ENCODE data around the gene NR3C1. TPM values are rescaled to one million over a fixed set of nuclear protein-coding genes. Genes with fewer than 3 reads are reported as not detected.

The NR3C1 gene
- total RNA-seq, 1 experiment from 2014 or later: 17.5 TPM

DNA sequence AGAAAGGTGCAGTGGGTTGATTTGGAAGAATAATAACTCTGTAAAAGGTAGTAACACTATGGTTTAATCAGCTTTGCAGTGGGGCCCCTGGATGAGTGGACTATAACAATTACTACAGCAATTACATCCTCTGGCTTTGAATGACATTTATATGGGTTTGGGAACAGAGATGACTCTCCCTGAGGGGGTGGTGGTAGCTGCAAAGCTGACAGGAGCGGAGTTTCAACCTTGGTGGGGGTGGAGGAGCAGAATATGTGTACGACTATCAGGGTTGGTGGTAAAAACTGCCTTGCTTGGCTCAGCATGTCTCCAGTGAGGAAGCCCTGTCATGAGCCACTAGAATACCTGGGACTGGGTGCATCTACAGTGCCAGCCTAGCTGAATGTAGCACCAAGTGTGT, 28.3 kb upstream of the NR3C1 start:
- no peaks in the 10 kb centered on the region for H3K4me1 ChIP-seq
- H3K4me1 Mint-ChIP-seq (ENCODE audit: low read depth, unreplicated experiment): peaks cover under 1% of the 10 kb centered on the region
- H3K36me3 ChIP-seq (ENCODE audit: control insufficient read depth, insufficient read depth, low read length): no peaks in the 10 kb centered on the region
- intact Hi-C loops (cut with micrococcal nuclease; ENCODE audit: unreplicated experiment): no loop called here
- no peak overlapping the region for H3K4me3 Mint-ChIP-seq (ENCODE audit: unreplicated experiment)
- H3K27me3 ChIP-seq (replicated peaks; ENCODE audit: control insufficient read depth, insufficient read depth, low read length): no peaks in the 10 kb centered on the region
- H3K36me3 Mint-ChIP-seq (ENCODE audit: insufficient read depth, unreplicated experiment): no peaks in the 10 kb centered on the region
- DNase-seq: no peak
- no peaks in the 10 kb centered on the region for H3K27me3 Mint-ChIP-seq (ENCODE audit: insufficient read depth, unreplicated experiment)
- no peak overlapping the region for H3K27ac Mint-ChIP-seq (ENCODE audit: unreplicated experiment)
- ChIA-PET POLR2A (no interaction called here), CTCF (no interaction called here)
- no peaks in the 10 kb centered on the region for H3K9me3 Mint-ChIP-seq (ENCODE audit: unreplicated experiment)
- no TSS peak for BruUV-seq (replicated peaks)
- H3K4me3 ChIP-seq (ENCODE audit: low read depth, low read length): no peak overlapping the region
- TF ChIP-seq, protein P1, sequence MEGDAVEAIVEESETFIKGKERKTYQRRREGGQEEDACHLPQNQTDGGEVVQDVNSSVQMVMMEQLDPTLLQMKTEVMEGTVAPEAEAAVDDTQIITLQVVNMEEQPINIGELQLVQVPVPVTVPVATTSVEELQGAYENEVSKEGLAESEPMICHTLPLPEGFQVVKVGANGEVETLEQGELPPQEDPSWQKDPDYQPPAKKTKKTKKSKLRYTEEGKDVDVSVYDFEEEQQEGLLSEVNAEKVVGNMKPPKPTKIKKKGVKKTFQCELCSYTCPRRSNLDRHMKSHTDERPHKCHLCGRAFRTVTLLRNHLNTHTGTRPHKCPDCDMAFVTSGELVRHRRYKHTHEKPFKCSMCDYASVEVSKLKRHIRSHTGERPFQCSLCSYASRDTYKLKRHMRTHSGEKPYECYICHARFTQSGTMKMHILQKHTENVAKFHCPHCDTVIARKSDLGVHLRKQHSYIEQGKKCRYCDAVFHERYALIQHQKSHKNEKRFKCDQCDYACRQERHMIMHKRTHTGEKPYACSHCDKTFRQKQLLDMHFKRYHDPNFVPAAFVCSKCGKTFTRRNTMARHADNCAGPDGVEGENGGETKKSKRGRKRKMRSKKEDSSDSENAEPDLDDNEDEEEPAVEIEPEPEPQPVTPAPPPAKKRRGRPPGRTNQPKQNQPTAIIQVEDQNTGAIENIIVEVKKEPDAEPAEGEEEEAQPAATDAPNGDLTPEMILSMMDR (IDR thresholded peaks at IDR 0.05; ENCODE audit: insufficient read depth in 1 of 2, low read depth in 1 of 2, low read length in 1 of 2, severe bottlenecking in 1 of 2, unreplicated experiment in 1 of 2): no peak
- H3K9me3 ChIP-seq: no peaks in the 10 kb centered on the region

DNA sequence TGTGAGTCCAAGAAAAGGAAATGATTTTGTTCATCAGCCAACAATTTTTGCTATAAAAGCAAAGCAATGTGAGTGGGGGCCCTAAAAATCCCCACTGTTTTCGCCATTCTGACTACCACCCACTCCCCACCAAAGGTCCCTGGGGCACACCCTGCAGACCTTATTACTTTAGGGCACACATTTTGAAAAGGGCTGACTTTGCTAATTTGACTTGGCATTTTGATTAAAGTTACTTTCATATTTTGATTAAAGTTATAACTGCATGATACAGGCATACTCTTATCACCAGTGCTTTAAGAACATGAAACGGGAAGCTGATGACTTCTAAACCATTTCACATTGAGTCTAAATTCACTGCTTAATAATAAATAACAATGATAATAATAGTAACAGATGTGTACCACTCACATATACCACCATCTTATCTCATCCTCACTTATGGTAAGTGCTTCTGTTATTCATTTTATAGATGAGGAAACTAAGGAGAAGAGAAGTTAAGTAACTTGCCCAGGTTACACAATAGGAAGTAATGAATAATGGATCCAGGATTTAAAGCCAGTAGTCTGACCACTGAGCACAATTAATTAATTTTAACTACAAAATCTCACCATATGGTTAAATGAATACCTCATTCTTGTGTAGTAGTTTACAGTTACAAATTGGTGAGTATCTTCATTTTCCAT, 25.4 kb upstream of the NR3C1 start:
- intact Hi-C loops (cut with micrococcal nuclease; ENCODE audit: unreplicated experiment): no loop called here
- no peaks in the 10 kb centered on the region for H3K27me3 Mint-ChIP-seq (ENCODE audit: insufficient read depth, unreplicated experiment)
- no peaks in the 10 kb centered on the region for H3K9me3 Mint-ChIP-seq (ENCODE audit: unreplicated experiment)
- no peaks in the 10 kb centered on the region for H3K27me3 ChIP-seq (replicated peaks; ENCODE audit: control insufficient read depth, insufficient read depth, low read length)
- no peaks in the 10 kb centered on the region for H3K4me1 ChIP-seq
- no peaks in the 10 kb centered on the region for H3K36me3 ChIP-seq (ENCODE audit: control insufficient read depth, insufficient read depth, low read length)
- ChIA-PET POLR2A (no interaction called here), CTCF (no interaction called here)
- H3K4me3 ChIP-seq (ENCODE audit: low read depth, low read length): no peak overlapping the region
- no peaks in the 10 kb centered on the region for H3K9me3 ChIP-seq
- no peak overlapping the region for H3K27ac Mint-ChIP-seq (ENCODE audit: unreplicated experiment)
- no peak overlapping the region for H3K4me3 Mint-ChIP-seq (ENCODE audit: unreplicated experiment)
- BruUV-seq (replicated peaks): no TSS peak
- TF ChIP-seq, protein P1 (IDR thresholded peaks at IDR 0.05; ENCODE audit: insufficient read depth in 1 of 2, low read depth in 1 of 2, low read length in 1 of 2, severe bottlenecking in 1 of 2, unreplicated experiment in 1 of 2): no peak
- DNase-seq: no peak
- no peaks in the 10 kb centered on the region for H3K4me1 Mint-ChIP-seq (ENCODE audit: low read depth, unreplicated experiment)
- no peaks in the 10 kb centered on the region for H3K36me3 Mint-ChIP-seq (ENCODE audit: insufficient read depth, unreplicated experiment)

DNA sequence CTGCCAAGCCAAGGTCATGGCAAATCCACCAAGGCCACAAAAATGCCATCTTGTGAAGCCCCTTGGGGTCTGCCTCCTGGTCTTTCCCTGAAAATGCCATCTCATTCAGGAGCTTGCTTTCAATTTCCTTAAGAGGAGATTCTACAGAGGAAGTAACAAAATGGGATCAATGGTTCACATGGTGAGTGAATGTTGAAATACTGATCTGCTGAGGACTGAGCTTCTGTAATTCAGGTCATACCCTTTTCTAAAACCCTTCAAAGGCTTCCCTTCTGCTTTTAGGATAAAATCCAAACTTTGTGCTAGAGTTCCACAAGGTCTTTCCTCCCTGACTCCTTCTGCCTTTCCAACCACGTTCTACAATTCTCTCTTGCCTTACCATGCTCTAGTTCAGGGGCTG, 24.7 kb upstream of the NR3C1 start:
- H3K9me3 Mint-ChIP-seq (ENCODE audit: unreplicated experiment): no peaks in the 10 kb centered on the region
- no peak overlapping the region for H3K27ac Mint-ChIP-seq (ENCODE audit: unreplicated experiment)
- ChIA-PET CTCF (no interaction called here), POLR2A (no interaction called here)
- no peaks in the 10 kb centered on the region for H3K27me3 Mint-ChIP-seq (ENCODE audit: insufficient read depth, unreplicated experiment)
- no peaks in the 10 kb centered on the region for H3K4me1 Mint-ChIP-seq (ENCODE audit: low read depth, unreplicated experiment)
- Histone ChIP-seq H3K27me3 (replicated peaks; ENCODE audit: control insufficient read depth, insufficient read depth, low read length) (no peaks in the 10 kb centered on the region), H3K9me3 (no peaks in the 10 kb centered on the region), H3K36me3 (ENCODE audit: control insufficient read depth, insufficient read depth, low read length) (no peaks in the 10 kb centered on the region), H3K4me3 (ENCODE audit: low read depth, low read length) (no peak overlapping the region), H3K4me1 (no peaks in the 10 kb centered on the region)
- H3K4me3 Mint-ChIP-seq (ENCODE audit: unreplicated experiment): no peak overlapping the region
- TF ChIP-seq, protein P1 (IDR thresholded peaks at IDR 0.05; ENCODE audit: insufficient read depth in 1 of 2, low read depth in 1 of 2, low read length in 1 of 2, severe bottlenecking in 1 of 2, unreplicated experiment in 1 of 2): no peak
- no peak for DNase-seq
- BruUV-seq (replicated peaks): no TSS peak
- H3K36me3 Mint-ChIP-seq (ENCODE audit: insufficient read depth, unreplicated experiment): no peaks in the 10 kb centered on the region
- intact Hi-C loops (cut with micrococcal nuclease; ENCODE audit: unreplicated experiment): no loop called here
